Calu3 (cell line): ENCODE data around the gene BDH1. TPM values are rescaled to one million over a fixed set of nuclear protein-coding genes. Genes with fewer than 3 reads are reported as not detected.

Source experiments
- BruUV-seq: library from RNA; stranded (reverse); fragments of 400-500 nt; replicated peaks from 2 replicates; lab custom pipeline; 2021; lab: Mats Ljungman, UMichigan
- CTCF ChIA-PET: fragments of 300-600 bp; sonication (Branson Sonifier 250); formaldehyde crosslinking; loops from one replicate; lab custom pipeline; 2022; ENCODE audit warnings: antibody characterized with exemption; lab: Charles Lee
- DNase-seq: peaks from one replicate; pipeline ENCODE4 v3.0.0; 2022
- H3K27ac Mint-ChIP-seq: one replicate; pipeline ENCODE4 v1.8.0; 2022; ENCODE audit warnings: mixed read lengths; ENCODE audit not compliant: unreplicated experiment
- H3K27me3 Mint-ChIP-seq: one replicate; pipeline ENCODE4 v1.8.0; 2022; ENCODE audit warnings: mixed read lengths; ENCODE audit not compliant: unreplicated experiment
- H3K36me3 Mint-ChIP-seq: one replicate; pipeline ENCODE4 v1.8.0; 2022; ENCODE audit warnings: mild to moderate bottlenecking, moderate library complexity, mixed read lengths; ENCODE audit not compliant: insufficient read depth, unreplicated experiment
- H3K4me1 Mint-ChIP-seq: one replicate; pipeline ENCODE4 v1.8.0; 2022; ENCODE audit warnings: mild to moderate bottlenecking, low read depth, mixed read lengths; ENCODE audit not compliant: unreplicated experiment
- H3K4me3 Mint-ChIP-seq: one replicate; pipeline ENCODE4 v1.8.0; 2022; ENCODE audit warnings: mild to moderate bottlenecking, low read depth, moderate library complexity, mixed read lengths; ENCODE audit not compliant: unreplicated experiment
- H3K9me3 Mint-ChIP-seq: one replicate; pipeline ENCODE4 v1.8.0; 2022; ENCODE audit warnings: low read depth, mixed read lengths; ENCODE audit not compliant: unreplicated experiment
- intact Hi-C: fragments of 100-400 bp; cut with micrococcal nuclease; formaldehyde crosslinking; loops from one replicate; pipeline ENCODE4 v1.10.0; 2022; ENCODE audit not compliant: unreplicated experiment
- total RNA-seq: library from RNA; stranded (reverse); gene quantifications from 2 replicates; pipeline ENCODE4 v1.2.3, GENCODE V29; 2022
- TF ChIP-seq, protein P1 (sequence below): fragments of 200-600 bp; IDR thresholded peaks from one replicate; pipeline ENCODE4 v1.8.0; 2022; ENCODE audit warnings: antibody characterized with exemption; ENCODE audit not compliant: unreplicated experiment

The BDH1 gene
- total RNA-seq, 1 experiment from 2014 or later = 49.0 TPM

DNA sequence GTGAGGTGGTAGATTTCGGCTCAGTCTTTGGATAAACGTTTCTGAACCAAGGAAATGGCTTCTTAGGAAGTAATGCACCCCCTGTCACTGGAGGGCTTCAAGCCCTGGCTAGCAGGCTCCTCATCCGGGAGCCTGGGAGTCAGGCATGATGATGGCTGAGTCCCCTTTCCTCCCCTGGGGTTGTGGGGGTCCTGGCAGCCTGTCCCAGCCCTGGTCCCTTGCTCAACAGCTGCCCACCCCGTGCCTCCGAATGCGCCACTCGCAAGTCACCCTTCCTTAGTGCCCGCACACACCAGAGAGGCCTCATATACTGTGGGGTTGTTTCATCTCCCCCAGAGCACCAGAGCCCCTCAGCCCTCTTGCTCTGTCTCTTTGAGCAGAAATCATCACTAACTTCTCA, 48.2 kb downstream of the BDH1 start:
- TF ChIP-seq, protein P1, sequence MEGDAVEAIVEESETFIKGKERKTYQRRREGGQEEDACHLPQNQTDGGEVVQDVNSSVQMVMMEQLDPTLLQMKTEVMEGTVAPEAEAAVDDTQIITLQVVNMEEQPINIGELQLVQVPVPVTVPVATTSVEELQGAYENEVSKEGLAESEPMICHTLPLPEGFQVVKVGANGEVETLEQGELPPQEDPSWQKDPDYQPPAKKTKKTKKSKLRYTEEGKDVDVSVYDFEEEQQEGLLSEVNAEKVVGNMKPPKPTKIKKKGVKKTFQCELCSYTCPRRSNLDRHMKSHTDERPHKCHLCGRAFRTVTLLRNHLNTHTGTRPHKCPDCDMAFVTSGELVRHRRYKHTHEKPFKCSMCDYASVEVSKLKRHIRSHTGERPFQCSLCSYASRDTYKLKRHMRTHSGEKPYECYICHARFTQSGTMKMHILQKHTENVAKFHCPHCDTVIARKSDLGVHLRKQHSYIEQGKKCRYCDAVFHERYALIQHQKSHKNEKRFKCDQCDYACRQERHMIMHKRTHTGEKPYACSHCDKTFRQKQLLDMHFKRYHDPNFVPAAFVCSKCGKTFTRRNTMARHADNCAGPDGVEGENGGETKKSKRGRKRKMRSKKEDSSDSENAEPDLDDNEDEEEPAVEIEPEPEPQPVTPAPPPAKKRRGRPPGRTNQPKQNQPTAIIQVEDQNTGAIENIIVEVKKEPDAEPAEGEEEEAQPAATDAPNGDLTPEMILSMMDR = no peak
- H3K4me3 Mint-ChIP-seq = no peak overlapping the region
- BruUV-seq = no TSS peak
- peaks cover 10% of the 10 kb centered on the region for H3K36me3 Mint-ChIP-seq
- no peaks in the 10 kb centered on the region for H3K9me3 Mint-ChIP-seq
- intact Hi-C loops = loop anchor here (10.0 kb wide), 2 partner anchors 133 to 283 kb away; no protein-coding TSS in a partner anchor
- H3K27me3 Mint-ChIP-seq = no peaks in the 10 kb centered on the region
- H3K4me1 Mint-ChIP-seq = peaks cover 16% of the 10 kb centered on the region
- DNase-seq = no peak
- no peak overlapping the region for H3K27ac Mint-ChIP-seq
- CTCF ChIA-PET = no interaction called here

DNA sequence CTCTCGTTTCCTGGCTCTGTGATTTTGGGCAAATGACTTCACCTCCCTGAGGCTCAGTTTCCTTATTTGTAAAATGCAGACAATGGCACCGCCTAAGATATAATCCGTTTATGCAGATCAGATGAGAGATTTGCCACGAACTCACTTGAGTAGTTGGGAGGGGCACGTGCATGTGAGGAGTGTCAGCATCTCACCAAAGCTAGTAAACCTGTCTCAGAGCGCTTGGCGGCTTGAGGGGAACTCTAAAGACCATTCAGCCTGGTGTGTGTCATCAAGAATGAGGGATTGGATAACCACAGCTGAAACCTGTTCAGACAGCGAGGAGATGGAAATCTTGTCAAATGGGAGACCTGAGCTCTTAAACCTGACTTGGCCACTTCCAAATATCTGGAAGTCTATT, 48.7 kb downstream of the BDH1 start:
- H3K4me3 Mint-ChIP-seq = no peak overlapping the region
- intact Hi-C loops = loop anchor here (10.0 kb wide), 2 partner anchors 132 to 282 kb away; no protein-coding TSS in a partner anchor

DNA sequence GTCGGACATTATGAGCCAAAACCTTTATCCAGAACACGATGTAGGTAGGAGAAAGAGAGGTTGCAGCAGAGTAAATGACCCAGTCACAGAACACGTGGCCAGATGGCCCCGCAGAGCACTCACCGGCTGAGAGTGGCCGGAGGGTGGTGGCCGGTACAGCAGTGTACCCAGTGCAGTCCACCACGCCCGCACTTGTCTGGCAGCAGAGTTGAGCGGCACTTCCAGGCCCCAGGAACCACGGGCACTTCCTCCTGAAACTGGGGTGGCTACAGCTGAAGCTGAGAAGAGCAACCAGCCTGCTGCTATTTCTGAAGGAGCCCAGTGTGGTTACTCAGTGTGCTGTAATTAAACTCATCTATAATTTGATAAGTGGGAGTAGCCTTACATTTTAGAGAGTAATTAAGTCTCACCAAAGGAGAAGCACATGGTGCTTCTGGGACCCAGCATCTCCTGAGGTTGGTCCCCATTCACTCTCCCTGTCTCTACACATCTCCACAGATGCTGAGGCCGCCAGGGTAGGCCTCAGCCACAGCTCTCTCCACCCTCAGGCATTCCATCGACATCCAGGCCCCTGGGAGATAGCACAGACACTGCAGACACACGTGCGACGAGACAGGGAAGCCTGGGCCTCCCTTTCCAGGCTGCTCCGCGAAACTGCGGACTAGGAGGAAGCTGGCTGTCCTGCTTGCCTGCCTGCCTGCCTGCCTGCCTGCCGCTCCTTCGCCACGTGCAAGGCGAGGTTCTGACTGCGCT, 49.8 kb downstream of the BDH1 start:
- no peak overlapping the region for H3K4me3 Mint-ChIP-seq
- H3K27ac Mint-ChIP-seq = no peak overlapping the region
- intact Hi-C loops = loop anchor here (10.0 kb wide), 2 partner anchors 131 to 281 kb away; no protein-coding TSS in a partner anchor

More for the DNA sequence above, 48.7 kb downstream of the BDH1 start:
- CTCF ChIA-PET = no interaction called here
- Mint-ChIP-seq H3K27me3 (no peaks in the 10 kb centered on the region), H3K9me3 (no peaks in the 10 kb centered on the region), H3K4me1 (peaks cover 21% of the 10 kb centered on the region), H3K27ac (no peak overlapping the region), H3K36me3 (peaks cover 8% of the 10 kb centered on the region)
- no TSS peak for BruUV-seq
- DNase-seq = no peak
- TF ChIP-seq, protein P1 = no peak

DNA sequence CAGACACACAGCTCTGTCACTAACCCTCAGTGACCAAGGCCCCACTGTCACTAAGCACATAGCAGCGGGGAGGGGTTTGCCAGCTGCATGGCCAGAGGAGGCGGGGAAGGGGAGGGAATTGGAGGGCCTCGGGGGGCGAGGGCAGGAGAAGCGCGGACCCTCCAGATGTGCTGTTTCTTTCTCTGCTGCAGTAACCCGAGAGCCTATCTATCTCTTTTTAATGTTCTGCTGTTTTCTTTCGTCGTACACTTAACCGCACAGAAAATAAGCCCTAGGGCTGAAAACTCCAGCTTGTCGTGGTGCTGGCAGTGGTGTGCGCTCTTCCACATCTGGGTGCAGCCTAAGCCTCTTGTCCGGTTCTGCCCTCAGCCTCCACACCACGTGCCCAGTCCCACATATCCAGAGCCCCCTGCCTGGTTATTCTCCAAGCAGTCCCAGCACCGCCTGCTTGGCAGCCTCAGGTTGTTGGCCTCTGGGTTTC, 51.1 kb downstream of the BDH1 start:
- DNase-seq = no peak
- no peaks in the 10 kb centered on the region for H3K9me3 Mint-ChIP-seq
- H3K4me1 Mint-ChIP-seq = peaks cover 22% of the 10 kb centered on the region
- no peaks in the 10 kb centered on the region for H3K27me3 Mint-ChIP-seq
- H3K36me3 Mint-ChIP-seq = no peaks in the 10 kb centered on the region
- intact Hi-C loops = loop anchor here (5.0 to 10.0 kb wide), 3 partner anchors 130 to 280 kb away; partner anchors contain the start of gene DLG1
- BruUV-seq = no TSS peak
- no peak overlapping the region for H3K27ac Mint-ChIP-seq
- CTCF ChIA-PET = interaction anchor here (0.6 kb wide), 1 partner anchor 236 kb away, joined by 3 read pairs; no protein-coding TSS in a partner anchor
- TF ChIP-seq, protein P1 = no peak
- H3K4me3 Mint-ChIP-seq = no peak overlapping the region

More for the DNA sequence above, 49.8 kb downstream of the BDH1 start:
- CTCF ChIA-PET = interaction anchor here (0.6 kb wide), 1 partner anchor 28 kb away, joined by 5 read pairs; no protein-coding TSS in a partner anchor
- H3K36me3 Mint-ChIP-seq = peaks cover 5% of the 10 kb centered on the region
- no peak for DNase-seq
- no peaks in the 10 kb centered on the region for H3K27me3 Mint-ChIP-seq
- TF ChIP-seq, protein P1 = no peak
- no TSS peak for BruUV-seq
- H3K9me3 Mint-ChIP-seq = no peaks in the 10 kb centered on the region
- peaks cover 24% of the 10 kb centered on the region for H3K4me1 Mint-ChIP-seq
